ENCODE results near the gene GATA2.

GATA2 gene

DNA sequence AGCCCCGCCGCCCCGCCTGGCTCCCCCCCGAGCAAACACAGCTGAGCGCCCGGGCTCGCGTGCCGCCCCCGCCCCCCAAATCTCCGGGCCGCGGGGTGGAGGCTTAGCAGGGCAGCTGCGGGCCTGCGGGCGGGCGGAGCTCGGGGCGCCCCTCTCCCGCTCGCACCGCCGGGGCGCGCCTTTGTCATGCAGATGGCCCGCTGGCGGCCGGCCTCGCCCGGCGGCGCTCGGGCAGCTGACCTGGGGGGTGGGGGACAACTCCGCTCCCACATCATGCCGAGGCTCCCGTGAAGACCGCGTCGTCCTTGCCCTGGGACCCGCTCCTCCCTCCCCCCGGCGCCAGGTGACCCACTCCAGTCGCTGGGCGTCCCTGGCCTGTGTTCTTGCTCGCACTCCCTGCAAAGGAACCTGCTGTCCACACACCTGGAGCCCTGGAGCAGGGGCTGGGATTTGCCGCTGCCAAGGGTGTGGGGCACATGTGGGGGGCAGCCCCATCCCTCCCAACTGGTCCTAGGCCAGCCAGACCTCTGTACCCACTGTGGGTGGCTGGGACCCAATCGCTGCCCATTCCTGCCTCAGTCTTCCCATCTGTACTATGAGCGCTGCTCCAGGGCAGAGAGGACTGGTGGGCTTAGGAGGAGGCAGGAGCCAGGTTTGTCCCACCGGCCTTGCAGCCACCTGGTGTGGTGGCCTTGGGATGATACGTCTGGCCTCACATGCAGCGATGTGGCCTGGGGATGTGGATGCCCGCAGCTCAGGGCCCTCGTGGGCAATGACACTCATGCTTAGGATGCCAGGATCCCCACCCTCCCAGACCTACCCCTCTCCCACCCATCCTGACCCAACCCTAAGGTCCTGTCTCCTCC is 59.8 kb downstream of the GATA2 start:
- DNase-seq (ENCODE audit: low read depth): no peak

DNA sequence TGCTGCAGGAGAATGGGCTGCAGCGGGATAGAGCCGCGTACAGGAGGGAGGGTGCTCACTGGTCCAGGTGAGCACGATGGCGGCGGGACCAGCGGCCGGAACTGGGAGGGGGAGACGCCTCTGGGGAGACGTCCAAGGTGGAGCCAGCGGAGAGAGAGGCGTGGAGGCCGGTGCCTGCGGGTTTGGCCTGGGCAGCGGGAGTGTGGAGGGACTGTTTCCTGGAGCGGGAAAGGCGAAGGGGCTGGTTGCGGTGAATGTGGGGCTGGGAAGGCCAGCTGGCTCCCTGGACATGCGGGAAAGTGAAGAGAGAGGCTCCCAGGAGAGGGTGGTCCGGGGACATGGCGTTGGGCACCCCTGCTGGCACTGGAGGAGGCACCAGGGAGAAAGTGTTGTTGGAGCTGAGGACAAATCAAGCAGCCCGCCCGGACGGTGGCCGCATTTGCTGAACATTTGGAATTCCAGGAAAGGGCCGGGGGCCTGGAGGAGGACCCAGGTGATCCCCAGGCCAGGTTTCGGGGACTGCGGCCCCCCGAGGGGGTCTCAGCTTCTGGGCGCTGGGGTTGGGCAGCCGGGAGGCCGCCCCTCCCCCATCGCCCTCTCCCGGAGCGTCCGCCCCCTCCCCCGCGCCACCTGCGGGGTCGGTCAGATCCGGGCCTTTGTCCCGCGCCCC is 60.6 kb downstream of the GATA2 start:
- DNase-seq (ENCODE audit: low read depth): no peak

DNA sequence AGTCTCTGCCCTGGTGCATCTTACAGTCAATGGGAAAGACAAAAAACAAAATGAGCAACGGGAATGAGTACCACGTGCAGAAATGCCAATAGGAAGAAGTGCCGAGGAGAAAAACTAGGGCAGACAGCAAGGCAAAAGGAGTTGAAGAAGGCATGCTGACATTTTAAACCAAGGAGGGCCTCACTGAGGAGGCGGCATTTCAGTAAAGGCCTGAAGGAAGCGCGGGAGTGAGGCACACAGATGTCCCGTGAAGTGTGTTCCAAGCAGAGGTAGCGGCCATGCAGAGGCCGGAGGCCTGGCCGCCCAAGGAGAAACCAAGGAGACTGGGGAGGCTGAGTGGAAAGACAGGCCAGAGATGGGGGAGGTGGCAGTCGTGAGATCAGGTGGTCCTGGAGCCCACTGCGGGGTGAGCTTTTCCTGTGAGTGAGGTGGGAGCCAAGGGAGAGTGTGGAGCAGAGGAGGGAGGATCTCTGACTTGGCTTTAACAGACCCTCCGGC is 61.1 kb downstream of the GATA2 start:
- DNase-seq (ENCODE audit: low read depth): no peak

DNA sequence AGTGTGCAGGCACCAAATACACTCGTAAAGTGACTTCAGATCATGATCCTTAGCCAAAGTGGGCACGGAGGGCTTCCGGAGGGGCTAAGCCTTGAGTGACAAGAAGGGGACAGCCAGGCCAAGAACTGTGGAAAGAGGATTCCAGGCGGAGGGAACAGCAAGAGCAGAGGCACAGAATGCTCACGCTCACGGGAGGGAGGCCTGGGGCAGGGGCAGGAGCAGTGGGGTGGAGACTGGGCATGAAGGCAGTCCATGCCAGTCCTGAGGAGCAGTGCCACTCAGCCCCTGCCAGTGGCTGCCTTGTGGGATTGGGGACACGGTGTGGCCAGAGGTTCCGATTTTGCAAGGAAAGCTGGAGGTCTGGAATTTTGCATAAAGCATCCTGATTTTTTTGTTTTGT is 62.3 kb downstream of the GATA2 start:
- DNase-seq (ENCODE audit: low read depth): no peak

DNA sequence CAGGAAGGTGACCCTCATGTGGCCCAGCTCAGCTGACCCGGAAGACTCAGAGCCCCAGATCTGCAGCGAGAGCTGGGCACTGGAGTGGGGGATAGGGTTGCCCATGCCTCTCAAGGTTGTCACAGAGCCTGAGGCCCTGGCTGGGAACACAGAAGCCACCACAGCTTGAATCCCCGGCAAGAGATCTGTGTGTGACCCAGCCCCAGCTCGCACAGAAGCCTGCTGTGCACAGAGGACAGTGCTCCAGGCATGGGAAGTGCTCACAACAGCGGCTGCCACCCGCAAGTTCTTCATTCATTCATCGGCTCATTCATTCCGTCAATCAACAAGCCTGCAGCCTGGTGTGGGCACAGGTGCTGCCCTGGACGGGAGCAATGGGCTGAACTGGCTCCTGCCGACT is 62.7 kb downstream of the GATA2 start:
- no peak for DNase-seq (ENCODE audit: low read depth)

DNA sequence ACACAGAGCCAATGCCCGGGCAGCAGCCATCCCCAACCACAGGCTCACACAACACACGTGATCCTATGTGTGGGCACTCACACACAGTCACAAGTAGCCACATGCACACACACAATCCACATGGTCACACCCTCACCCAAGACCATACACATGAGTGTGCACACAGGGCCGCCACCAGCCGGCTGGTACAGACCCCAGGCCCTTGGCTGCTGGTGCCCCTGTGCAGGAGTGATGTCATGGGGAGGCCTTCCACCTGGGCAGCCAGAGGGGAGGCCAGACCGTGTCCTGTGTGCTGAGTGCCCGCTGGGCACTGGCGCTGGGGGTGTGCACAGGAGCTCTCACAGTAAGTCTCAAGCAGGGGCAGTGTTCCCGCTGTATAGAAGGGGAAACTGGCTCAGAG is 63.2 kb downstream of the GATA2 start:
- no peak for DNase-seq (ENCODE audit: low read depth)
